HCT116 (cell line): ENCODE results near the gene RAB1A.

Experiments used
- ATF3 ChIP-seq: IDR thresholded peaks from 2 replicates; pipeline ENCODE4 v1.6.1; 2012
- CTCF ChIP-seq, 3 experiments: fragments of 200-600 bp in 1 of 3; sonication (generic) in 1 of 3; IDR thresholded peaks in 2 of 3; conservative IDR thresholded peaks in 1 of 3; 2 replicates each; pipeline ENCODE4 v1.5.1; 2012 to 2017; ENCODE audit warnings: low read depth in 2 of 3, low read length in 2 of 3, antibody characterized with exemption in 1 of 3, borderline replicate concordance in 1 of 3, control low read depth in 1 of 3, mild to moderate bottlenecking in 1 of 3, mixed read lengths in 1 of 3, mixed run types in 1 of 3, moderate library complexity in 1 of 3; ENCODE audit not compliant: insufficient read depth in 1 of 3
- EZH2phosphoT487 ChIP-seq: fragments of 200-600 bp; IDR thresholded peaks from 2 replicates; pipeline ENCODE4 v1.6.1; 2018; ENCODE audit warnings: antibody characterized with exemption, borderline replicate concordance
- MAX ChIP-seq: IDR thresholded peaks from 2 replicates; pipeline ENCODE4 v1.6.1; 2012
- POLR2A ChIP-seq: IDR thresholded peaks from 2 replicates; pipeline ENCODE4 v1.7.0; 2011; ENCODE audit warnings: borderline replicate concordance; ENCODE audit not compliant: insufficient read depth, insufficient read length; ENCODE audit errors: extremely low read depth
- POLR2AphosphoS5 ChIP-seq: IDR thresholded peaks from 2 replicates; pipeline ENCODE4 v1.6.1; 2011; ENCODE audit warnings: mild to moderate bottlenecking, low read depth, low read length, moderate library complexity
- YY1 ChIP-seq: IDR thresholded peaks from 2 replicates; pipeline ENCODE4 v1.6.1; 2011; ENCODE audit warnings: low read length, low read depth, moderate library complexity, mild to moderate bottlenecking; ENCODE audit not compliant: insufficient replicate concordance; ENCODE audit errors: extremely low read depth
- ZBTB33 ChIP-seq: IDR thresholded peaks from 2 replicates; pipeline ENCODE4 v1.6.1; 2011; ENCODE audit warnings: mild to moderate bottlenecking, low read length, moderate library complexity; ENCODE audit not compliant: insufficient replicate concordance; ENCODE audit errors: extremely low read depth
- ZNF274 ChIP-seq: fragments of 200-500 bp; sonication (Bioruptor generic); IDR thresholded peaks from 2 replicates; pipeline ENCODE4 v1.6.1; 2014; ENCODE audit warnings: mild to moderate bottlenecking, low read depth, low read length, inconsistent platforms

- TF ChIP-seq EZH2phosphoT487 (no peak), CTCF (IDR thresholded peaks at IDR 0.05 in 2 of 3, conservative IDR thresholded peaks at IDR 0.05 in 1 of 3; ENCODE audit: borderline replicate concordance in 1 of 3, insufficient read depth in 1 of 3, low read depth in 2 of 3, low read length in 2 of 3) (no peak), POLR2A (no peak), YY1 (no peak), MAX (no peak), ZBTB33 (no peak), POLR2AphosphoS5 (no peak), ATF3 (no peak), ZNF274 (no peak)
Observed at GRCh38 chr2:65067806-65068553, 61.9 kb downstream of the RAB1A start.
